HG02798 (cell line): ENCODE results near the gene GDI2.
"Not testable (repeated sequence)": the region's sequence is repeated elsewhere in the genome, so short reads cannot be mapped to it uniquely, and the experiment has no call there.

Experiments
- ATAC-seq: cut with Tn5 transposase; IDR thresholded peaks from one replicate; pipeline ENCODE4 v1.9.1; 2021; ENCODE audit warnings: mild to moderate bottlenecking; ENCODE audit not compliant: unreplicated experiment, poor library complexity

Gene GDI2

GRCh38 chr10:5813341-5814109 lies at the start of gene GDI2:
Gene GDI2 (minus strand): TSS chr10:5813434. CDS start chr10:5813258, 176 bp downstream.
- ATAC-seq = peak; percentile 87

GRCh38 chr10:5862360-5862961 lies 49.2 kb upstream of the GDI2 start:
- peak; percentile 96 for ATAC-seq

- ATAC-seq = no peak
Observed at GRCh38 chr10:5860066-5860465, 46.8 kb upstream of the GDI2 start.

GRCh38 chr10:5858811-5859210 lies 45.6 kb upstream of the GDI2 start:
- no peak for ATAC-seq

GRCh38 chr10:5856701-5857004 lies 43.4 kb upstream of the GDI2 start:
- ATAC-seq = no peak

GRCh38 chr10:5855979-5856700 lies 42.9 kb upstream of the GDI2 start:
- no peak for ATAC-seq

- no peak for ATAC-seq
Observed at GRCh38 chr10:5854131-5854475, 40.9 kb upstream of the GDI2 start.

- not testable (repeated sequence) for ATAC-seq
Observed at GRCh38 chr10:5846667-5847066, 33.4 kb upstream of the GDI2 start.

- ATAC-seq = no peak
Observed at GRCh38 chr10:5844345-5845055, 31.3 kb upstream of the GDI2 start.

- ATAC-seq = peak; percentile 21
Observed at GRCh38 chr10:5843686-5844344, 30.6 kb upstream of the GDI2 start.

- ATAC-seq = no peak
Observed at GRCh38 chr10:5841965-5842364, 28.7 kb upstream of the GDI2 start.

- peak; percentile 75 for ATAC-seq
Observed at GRCh38 chr10:5840314-5841307, 27.4 kb upstream of the GDI2 start.

GRCh38 chr10:5836181-5836580 lies 22.9 kb upstream of the GDI2 start:
- not testable (repeated sequence) for ATAC-seq

- ATAC-seq = no peak
Observed at GRCh38 chr10:5835446-5836095, 22.3 kb upstream of the GDI2 start.

- ATAC-seq = no peak
Observed at GRCh38 chr10:5833814-5834213, 20.6 kb upstream of the GDI2 start.

GRCh38 chr10:5832946-5833345 lies 19.7 kb upstream of the GDI2 start:
- no peak for ATAC-seq

- ATAC-seq = no peak
Observed at GRCh38 chr10:5831446-5831782, 18.2 kb upstream of the GDI2 start.

GRCh38 chr10:5830629-5831445 lies 17.6 kb upstream of the GDI2 start:
- ATAC-seq = no peak
